SK-MEL-5 (cell line): ENCODE results near the gene CCDC81. TPM values are rescaled to one million over a fixed set of nuclear protein-coding genes. Genes with fewer than 3 reads are reported as not detected.
"Not testable (repeated sequence)": the region's sequence is repeated elsewhere in the genome, so short reads cannot be mapped to it uniquely, and the experiment has no call there.

Experiments used
- DNase-seq: peaks from one replicate; pipeline ENCODE4 v3.0.0-alpha.2; 2016; ENCODE audit warnings: low read depth, low spot score
- in situ Hi-C: cut with HindIII; loops from 2 replicates; pipeline ENCODE4 v1.10.0; 2016; ENCODE audit warnings: low sequenced_read_pairs, high pct_unique_total_duplicates, low pct_unique_long_range_greater_than_20kb
- total RNA-seq: library from RNA; depleted of rRNA; stranded (reverse); fragments of >200 nt; shearing (Covaris generic); gene quantifications from 2 replicates; pipeline ENCODE4 v1.2.3, GENCODE V29; 2014

Gene CCDC81
- total RNA-seq, 1 experiment from 2014 or later, result not detected

DNA sequence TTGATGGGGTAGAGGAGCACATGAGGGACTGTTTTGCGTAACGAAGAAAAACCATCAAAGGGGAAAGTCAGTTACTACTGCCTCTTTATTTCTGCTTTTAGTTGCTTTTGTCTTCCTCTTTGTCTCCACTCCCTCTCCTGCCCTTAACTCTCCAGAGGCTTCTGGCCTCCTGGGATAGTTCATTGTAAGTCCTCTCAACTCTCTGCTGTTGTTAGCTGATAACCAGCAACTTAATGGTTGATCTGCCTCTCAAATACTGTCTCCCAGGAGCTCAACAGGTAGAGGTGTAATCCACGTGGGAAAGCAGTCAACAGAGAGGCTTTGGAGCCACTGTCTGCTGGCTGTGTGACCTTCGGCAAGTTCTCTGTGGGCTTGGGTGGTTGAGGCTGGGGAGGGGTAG lies 47.3 kb downstream of the CCDC81 start:
- in situ Hi-C loops, result no loop called here
- no peak for DNase-seq

DNA sequence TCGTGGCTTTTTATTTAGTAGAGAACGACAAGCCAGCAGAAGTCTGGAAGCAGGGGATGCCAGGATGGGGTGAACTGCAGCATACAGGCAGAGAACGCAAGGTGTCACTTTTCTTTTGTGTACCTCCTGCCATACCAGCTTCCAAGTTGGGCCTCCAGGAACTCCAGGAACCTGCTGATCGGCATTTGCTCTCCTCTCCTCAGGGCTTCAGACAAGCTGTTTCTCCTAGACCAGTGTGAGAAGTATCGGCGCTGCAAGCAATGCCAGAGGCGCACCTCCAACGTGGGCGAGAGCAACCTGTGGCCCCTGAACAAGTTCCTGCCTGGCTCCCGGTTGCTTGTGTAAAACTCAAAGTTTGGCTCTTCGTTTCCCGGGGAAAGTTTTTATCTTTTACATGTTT lies 47.7 kb downstream of the CCDC81 start:
- in situ Hi-C loops, result no loop called here
- DNase-seq, result no peak

DNA sequence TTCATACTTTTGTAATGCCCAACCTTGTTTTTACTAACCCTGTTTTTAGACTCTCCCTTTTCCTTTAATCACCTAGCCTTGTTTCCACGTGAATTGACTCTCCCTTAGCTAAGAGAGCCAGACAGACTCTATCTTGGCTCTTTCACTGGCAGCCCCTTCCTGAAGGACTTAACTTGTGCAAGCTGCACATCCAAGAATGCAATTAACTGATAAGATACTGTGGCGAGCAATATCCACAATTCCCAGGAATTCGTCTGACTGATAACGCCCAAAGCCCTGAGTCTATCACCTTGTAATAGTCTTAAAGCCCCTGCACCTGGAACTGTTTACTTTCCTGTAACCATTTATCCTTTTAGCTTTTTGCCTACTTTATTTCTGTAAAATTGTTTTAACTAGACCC lies 48.8 kb downstream of the CCDC81 start:
- in situ Hi-C loops, DNase-seq: not testable (repeated sequence)

DNA sequence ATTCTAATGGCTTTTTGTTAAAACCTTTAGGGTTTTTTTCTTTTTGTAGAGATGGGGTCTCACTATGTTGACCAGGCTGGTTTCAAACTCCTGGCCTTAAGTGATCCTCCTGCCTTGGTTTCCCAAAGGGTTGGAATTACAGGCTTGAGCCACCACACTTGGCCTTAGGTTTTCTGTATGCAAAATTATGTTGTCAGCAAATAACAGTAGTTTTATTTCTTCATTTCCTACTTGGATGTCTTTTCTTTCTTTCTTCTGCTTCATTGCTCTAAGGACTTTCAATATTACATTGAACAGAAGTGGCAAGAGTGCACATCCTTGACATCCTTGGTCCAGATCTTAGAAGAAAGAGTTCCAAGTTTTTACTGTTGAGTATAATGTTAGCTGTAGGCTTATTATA lies 52.8 kb downstream of the CCDC81 start:
- no peak for DNase-seq
- in situ Hi-C loops, result no loop called here

DNA sequence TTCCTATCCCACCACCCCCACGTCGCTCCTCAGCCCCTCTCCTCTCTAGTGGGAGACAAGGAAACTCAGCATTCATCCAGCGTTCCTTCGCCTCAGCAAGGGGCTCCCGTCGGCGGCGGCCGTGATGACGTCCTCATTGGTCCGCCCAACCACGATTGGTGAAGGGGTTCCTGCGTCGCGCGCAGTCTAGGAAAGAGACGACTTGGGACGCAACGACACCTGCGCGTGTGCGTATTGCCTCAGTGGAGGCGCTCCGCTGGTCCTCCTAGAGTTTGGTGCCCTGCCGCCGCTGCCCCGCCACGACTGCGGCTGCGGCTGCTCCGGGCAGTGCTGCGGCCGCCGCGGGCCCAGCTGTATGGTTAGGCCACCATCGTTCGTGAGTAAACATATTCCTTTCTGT lies 56.6 kb downstream of the CCDC81 start:
- in situ Hi-C loops, result no loop called here

DNA sequence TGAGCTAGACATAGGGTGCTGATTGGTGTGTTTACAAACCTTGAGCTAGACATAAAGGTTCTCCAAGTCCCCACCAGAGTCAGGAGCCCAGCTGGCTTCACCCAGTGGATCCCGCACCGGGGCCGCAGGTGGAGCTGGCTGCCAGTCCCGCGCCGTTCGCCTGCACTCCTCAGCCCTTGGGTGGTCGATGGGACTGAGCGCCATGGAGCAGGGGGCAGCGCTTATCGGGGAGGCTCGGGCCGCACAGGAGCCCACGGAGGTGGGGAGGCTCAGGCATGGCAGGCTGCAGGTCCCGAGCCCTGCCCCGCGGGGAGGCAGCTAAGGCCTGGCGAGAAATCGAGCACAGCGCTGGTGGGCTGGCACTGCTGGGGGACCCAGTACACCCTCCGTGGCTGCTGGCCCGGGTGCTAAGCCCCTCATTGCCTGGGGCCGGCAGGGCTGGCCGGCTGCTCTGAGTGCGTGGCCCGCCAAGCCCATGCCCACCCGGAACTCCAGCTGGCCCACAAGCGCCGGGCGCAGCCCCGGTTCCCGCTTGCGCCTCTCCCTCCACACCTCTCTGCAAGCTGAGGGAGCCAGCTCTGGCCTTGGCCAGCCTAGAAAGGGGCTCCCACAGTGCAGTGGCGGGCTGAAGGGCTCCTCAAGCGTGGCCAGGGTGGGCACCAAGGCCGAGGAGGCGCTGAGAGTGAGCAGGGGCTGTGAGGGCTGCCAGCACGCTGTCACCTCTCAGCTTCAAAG lies 58.8 kb downstream of the CCDC81 start:
- DNase-seq, in situ Hi-C loops: not testable (repeated sequence)

More for the DNA sequence above, 56.6 kb downstream of the CCDC81 start:
- no peak for DNase-seq

DNA sequence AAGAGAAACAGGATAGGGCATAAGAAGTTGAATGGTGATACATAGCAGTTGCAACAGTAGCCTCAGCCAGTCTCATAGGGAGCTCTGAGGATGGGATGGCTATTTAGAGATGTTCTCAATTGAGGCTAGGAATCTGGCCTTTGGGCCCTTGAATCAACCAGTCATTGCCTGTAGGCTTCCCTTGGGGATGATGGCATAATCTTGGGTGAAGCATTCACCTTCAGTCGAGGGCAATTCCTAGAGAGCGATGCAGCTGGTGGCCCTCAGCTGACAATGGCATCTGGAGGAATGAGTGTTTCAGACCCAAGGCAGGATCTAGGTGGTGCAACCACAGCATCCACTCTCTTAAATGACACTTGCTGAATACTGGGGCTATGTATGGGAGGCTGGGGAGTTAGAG lies 61.0 kb downstream of the CCDC81 start:
- in situ Hi-C loops, result no loop called here

DNA sequence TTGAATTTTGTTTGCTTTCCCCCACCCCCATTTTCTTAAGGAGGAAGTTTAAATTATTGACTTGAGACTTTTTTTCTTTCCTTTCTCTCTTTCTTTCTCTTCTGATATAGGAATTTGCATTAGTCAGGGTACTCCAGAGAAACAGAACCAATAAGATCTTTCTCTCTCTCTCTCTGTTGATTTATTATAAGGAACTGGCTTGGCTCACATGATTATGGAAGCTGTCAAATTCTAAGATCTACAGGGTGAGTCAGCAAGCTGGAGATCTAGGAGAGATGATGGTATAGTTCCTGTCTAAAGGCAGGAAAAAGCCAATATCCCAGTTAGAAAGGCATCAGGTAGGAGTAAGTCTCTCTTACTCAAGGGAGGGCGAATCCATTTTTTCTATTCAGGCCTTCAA lies 64.0 kb downstream of the CCDC81 start:
- in situ Hi-C loops, result no loop called here
- peak; percentile 35 for DNase-seq

More for the DNA sequence above, 61.0 kb downstream of the CCDC81 start:
- no peak for DNase-seq

DNA sequence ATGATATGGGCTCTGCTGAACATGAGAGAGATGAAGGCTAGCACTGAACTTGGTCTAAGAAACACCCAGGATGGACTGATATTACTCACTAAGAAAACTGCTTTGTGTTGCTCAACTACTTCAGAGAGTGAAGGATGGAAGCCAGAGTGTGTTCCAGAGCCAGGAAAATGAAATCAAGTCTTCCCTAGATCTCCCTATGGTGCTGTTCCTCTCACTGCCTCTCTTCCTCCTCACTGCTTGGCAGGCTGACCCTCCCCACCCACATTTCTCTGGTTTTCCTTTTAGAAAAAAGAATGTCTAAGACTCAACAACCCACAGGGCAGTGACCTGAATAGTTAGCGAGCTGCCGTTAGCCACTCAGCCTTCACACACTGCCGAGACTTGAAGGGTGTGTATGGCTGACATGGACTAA lies 65.6 kb downstream of the CCDC81 start:
- in situ Hi-C loops, result no loop called here
- no peak for DNase-seq

DNA sequence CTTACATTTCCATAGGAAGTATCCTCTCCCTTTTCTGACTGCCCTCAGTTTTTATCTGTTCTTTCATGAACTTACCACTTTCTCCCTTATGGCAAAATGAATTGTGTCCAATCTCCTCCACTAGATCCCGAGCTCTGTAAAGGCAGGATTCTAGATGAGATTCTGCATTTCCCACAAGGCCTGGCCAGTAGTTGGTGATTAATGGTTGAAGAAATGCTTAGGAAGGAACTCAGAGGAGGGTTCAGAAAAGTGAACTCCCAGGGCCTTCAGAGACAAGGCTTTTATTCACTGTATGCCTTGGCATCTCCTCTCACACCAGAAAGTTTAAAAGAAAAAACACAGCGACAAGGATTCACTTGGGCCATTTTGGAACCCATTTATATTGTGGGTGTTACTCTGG lies 66.2 kb downstream of the CCDC81 start:
- DNase-seq, result no peak
- in situ Hi-C loops, result no loop called here

DNA sequence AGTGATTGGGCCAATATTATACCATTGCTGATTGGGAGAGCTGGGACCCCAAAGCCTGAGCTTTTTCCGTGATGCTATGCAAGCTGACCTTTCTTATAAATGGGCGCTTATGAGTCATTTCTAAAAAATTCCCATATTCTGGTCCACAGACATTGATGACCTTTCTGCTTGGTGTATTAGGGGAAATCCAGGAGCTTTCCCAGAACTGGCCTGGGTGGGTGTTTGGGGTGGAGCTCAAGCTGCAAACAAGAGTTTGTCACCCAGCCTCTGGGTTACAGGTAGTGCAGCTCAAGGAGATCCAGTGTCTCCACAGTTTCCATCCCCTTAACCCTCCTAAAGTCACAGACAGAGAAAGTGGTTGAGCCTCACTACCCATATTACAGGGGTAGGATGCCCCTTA lies 67.7 kb downstream of the CCDC81 start:
- peak; percentile 51 for DNase-seq
- in situ Hi-C loops, result no loop called here

DNA sequence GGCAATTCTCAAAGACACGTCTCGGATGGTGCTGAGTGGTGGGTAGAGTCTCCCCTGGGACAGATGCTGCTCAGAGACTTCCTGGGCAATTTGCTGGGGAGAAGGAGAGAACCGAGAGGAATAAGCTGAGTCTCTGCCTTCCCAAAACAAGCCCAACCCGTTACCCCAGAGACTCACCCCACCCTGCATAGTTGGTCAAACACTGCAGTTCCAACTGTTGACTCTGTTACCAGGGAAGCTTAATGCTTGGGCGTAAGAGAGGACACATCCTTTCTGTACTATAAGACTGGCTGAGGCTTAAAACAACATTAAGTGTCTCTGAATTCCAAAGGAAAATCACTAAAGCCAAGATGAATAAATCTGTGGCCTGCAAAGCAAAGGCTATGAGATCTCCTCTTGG lies 68.1 kb downstream of the CCDC81 start:
- DNase-seq, result no peak
- in situ Hi-C loops, result no loop called here

DNA sequence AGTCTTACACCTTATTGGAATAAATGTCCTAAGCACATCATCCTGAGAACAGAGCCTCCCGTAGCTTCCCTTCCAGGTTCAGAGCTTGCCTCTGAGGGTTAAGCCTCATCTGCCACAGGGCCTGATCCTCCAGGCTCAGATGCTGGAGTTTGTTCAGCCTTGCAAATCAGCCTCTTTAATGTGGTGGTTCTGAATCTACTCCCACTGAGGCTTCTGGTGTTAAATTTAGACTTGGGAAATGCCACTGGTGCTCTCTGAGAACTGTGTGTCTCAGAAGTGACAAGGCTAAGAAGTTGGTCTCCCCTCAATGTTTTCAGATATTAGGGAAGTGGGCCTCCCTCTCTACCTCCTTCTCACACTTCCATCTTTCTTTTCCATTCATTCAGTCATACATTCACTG lies 68.7 kb downstream of the CCDC81 start:
- in situ Hi-C loops, result no loop called here
- no peak for DNase-seq

DNA sequence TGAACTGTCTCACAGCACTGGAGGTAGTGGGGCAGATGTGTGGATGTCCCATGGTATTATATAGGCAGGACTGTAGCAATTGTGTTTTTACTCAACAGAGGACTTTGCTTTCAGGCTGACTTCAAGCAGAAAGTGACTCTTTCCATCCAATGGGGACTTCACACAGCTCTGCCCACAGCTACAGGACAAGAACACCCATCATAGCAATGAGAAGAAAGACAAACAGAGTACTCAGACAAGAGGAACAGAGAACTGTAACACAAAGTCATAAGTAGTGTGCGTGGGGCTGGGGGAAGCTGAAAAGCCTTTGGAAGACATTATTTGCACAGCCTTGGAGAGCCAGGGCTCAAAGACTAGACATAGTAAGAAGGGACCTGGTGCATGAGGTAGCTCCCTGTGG lies 70.3 kb downstream of the CCDC81 start:
- DNase-seq, result no peak
- in situ Hi-C loops, result no loop called here

DNA sequence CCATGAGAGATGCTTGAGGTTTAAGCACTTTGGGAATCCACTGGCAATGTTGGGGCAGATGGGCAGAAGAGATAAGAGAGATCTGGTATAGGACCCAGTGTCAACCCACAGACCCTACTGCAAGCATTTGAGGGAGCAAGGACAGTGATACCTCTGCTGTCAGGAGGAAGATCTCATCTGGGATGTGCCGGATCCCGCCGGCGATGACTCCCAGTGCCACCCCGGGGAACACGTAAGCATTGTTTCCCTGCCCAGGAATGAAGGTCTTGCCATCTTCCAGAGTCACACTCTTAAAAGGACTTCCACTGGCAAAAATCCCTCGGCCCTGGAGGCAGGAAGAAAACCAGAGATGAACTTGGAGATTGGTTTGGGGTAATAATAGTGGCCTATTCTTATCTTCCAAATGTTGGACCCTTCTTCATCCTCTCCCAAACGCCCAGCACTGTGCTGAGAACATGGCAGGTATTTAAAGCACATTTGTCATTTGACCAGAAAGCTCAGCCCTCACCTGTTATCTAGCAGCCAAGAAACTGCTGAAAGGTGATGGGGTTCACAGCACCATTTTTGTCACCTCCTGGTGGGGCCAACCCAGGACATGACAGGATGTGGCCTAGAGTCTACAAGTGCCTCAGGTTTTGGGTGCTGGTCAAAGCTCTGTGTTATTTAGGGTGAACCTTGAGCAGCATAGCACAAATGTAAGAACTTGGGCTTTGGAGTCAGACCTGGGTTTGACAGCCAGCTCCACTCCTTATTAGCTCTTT lies 71.7 kb downstream of the CCDC81 start:
- no peak for DNase-seq
- in situ Hi-C loops, result no loop called here

DNA sequence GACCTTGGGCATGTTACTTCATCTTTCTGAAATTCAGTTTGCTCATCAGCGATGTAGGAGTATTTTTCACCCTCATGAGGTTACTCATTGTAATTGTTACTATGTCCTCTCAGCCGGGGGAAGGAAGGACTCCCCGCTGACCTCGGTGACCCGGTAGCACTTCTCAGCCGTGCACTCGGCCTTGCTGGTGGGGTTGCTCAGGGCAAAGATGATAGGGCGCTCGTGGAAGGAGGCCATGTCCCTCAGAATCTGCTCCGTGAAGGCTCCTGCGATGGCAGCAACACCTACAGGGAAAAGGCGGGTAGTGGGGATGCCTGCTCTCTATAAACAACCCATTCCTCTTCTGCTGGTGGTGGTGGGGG lies 72.2 kb downstream of the CCDC81 start:
- in situ Hi-C loops, result no loop called here
- no peak for DNase-seq

DNA sequence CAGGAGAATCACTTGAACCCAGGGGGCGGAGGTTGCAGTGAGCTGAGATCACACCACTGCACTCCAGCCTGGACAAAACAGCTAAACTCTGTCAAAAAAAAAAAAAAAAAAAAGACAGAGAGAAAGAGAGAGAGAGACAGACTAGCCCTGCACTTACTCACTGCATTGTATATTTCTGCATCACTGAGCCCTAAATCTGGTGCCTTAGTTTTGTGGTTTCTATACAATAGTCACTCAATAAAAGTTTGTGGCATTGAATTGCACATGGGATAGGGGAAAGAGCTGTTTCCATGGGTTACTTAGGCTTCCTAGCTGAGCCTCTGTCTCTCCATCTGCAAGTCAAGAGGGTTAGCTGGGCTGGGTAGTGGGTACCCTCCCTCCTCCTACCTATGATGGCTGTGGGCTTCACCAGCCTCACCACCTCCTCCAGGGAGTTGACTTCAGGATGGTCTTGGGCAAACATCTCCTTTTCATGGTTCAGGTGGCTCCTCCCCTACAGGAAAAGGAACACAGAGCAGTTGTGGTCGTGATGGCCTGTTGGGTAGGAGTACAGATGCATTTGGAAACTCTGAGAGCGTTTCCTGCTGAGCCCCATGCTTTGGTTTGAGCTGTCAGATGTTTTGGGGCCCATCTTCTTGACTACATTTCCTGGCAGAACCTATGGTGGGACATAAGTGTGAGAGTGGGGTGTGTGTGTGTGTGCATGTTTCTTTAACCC lies 73.2 kb downstream of the CCDC81 start:
- no peak for DNase-seq
- in situ Hi-C loops, result no loop called here

DNA sequence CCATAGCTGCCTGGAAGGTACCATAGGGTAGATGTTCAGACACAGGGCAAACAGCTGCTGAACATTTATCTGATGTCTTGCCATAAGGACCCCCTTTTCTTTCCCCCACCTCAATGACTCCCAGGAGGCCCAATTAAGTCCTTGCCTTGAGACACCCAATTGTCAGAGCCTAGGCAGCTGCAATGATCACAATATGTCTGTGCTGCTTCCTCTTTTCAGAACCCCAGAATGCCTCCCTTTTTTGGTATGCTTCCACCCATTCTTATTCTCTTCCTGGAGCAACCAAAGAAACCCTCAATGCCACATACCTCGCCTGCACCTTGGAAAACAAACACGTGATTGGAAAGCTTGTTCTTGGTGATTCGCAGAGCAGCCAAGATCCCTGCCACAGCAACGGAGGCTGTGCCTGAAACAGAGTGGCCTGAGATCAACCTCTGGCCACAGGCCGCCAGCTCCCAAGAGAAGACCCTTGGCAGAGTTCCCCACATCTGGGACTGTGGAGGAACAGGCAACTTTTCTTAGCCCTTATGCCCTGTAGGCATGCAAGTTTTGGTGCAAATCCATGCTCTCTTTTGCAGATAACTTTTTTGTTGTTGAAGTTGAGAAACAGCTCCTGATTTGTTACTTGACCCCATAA lies 75.4 kb downstream of the CCDC81 start:
- in situ Hi-C loops, result no loop called here

More for the DNA sequence above, 75.4 kb downstream of the CCDC81 start:
- no peak for DNase-seq
